ENCODE results near the gene SLC8A1.

The SLC8A1 gene

DNA sequence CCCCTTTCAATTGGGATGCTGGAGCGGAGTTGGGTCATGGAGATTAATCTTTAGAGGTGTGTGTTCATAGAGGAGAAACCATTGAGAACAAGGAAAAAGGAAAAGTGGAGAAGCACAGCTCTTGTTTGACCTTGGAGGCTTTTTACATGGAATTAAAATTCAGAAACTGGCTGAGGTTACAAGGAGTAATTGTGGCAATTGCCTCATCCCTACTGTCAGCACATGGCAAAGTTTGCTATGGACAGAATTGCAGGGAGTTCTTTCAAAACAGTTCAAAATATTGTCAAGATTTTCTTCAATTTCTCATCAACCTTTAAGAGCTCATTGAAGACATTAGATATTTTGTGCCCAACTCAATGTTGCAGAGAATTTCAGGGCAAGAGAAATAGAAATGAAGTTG, 232.7 kb downstream of the SLC8A1 start:
- Histone ChIP-seq H3K4me3 (replicated peaks; ENCODE audit: insufficient read depth, low read length) (no peak overlapping the region), H3K27ac (replicated peaks) (no peak overlapping the region), H3K27me3 (ENCODE audit: insufficient read depth, poor library complexity, severe bottlenecking) (no peaks in the 10 kb centered on the region)
- DNase-seq (ENCODE audit: low read depth in 1 of 2, low spot score in 1 of 2): no peak
- TF ChIP-seq CTCF (IDR thresholded peaks at IDR 0.05; ENCODE audit: insufficient read depth, low read length): no peak
- TF ChIP-seq SPI1 (IDR thresholded peaks at IDR 0.05; ENCODE audit: borderline replicate concordance, low read depth): no peak

DNA sequence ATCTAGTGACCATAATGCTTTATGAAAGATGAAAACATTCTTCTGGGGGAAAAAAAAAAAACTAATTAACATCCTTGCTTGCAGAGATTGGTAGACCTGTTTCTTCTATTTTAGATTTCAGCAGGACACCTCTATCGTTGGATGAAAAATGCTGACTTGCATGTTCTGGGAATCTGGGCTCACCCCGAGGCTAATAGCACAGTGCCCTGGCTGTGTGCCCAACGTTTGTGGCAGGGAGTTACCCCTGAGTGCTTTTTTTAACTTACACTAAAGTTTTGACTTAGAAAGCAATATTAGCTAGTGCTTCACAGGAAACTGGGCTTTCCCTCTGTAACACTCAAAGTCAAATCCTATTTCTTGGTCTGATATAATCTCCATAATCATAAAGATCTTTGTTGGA, 233.2 kb downstream of the SLC8A1 start:
- H3K27ac ChIP-seq (replicated peaks): no peak overlapping the region
- no peak for DNase-seq (ENCODE audit: low read depth in 1 of 2, low spot score in 1 of 2)
- no peaks in the 10 kb centered on the region for H3K27me3 ChIP-seq (ENCODE audit: insufficient read depth, poor library complexity, severe bottlenecking)
- H3K4me3 ChIP-seq (replicated peaks; ENCODE audit: insufficient read depth, low read length): no peak overlapping the region
- TF ChIP-seq GABPA (IDR thresholded peaks at IDR 0.05; ENCODE audit: low read depth) (no peak), CTCF (IDR thresholded peaks at IDR 0.05; ENCODE audit: insufficient read depth, low read length) (no peak), SPI1 (IDR thresholded peaks at IDR 0.05; ENCODE audit: borderline replicate concordance, low read depth) (no peak), POLR2AphosphoS5 (IDR thresholded peaks at IDR 0.05; ENCODE audit: low read depth) (no peak)
- TF ChIP-seq, protein P1, sequence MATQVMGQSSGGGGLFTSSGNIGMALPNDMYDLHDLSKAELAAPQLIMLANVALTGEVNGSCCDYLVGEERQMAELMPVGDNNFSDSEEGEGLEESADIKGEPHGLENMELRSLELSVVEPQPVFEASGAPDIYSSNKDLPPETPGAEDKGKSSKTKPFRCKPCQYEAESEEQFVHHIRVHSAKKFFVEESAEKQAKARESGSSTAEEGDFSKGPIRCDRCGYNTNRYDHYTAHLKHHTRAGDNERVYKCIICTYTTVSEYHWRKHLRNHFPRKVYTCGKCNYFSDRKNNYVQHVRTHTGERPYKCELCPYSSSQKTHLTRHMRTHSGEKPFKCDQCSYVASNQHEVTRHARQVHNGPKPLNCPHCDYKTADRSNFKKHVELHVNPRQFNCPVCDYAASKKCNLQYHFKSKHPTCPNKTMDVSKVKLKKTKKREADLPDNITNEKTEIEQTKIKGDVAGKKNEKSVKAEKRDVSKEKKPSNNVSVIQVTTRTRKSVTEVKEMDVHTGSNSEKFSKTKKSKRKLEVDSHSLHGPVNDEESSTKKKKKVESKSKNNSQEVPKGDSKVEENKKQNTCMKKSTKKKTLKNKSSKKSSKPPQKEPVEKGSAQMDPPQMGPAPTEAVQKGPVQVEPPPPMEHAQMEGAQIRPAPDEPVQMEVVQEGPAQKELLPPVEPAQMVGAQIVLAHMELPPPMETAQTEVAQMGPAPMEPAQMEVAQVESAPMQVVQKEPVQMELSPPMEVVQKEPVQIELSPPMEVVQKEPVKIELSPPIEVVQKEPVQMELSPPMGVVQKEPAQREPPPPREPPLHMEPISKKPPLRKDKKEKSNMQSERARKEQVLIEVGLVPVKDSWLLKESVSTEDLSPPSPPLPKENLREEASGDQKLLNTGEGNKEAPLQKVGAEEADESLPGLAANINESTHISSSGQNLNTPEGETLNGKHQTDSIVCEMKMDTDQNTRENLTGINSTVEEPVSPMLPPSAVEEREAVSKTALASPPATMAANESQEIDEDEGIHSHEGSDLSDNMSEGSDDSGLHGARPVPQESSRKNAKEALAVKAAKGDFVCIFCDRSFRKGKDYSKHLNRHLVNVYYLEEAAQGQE (IDR thresholded peaks at IDR 0.05; ENCODE audit: insufficient replicate concordance, low read depth): no peak

GRCh38 chr2:40213619-40214018, 238.3 kb downstream of the SLC8A1 start:
- no peak overlapping the region for H3K27ac ChIP-seq (replicated peaks)
- H3K27me3 ChIP-seq (ENCODE audit: insufficient read depth, poor library complexity, severe bottlenecking): no peaks in the 10 kb centered on the region
- no peak for TF ChIP-seq CTCF (IDR thresholded peaks at IDR 0.05; ENCODE audit: insufficient read depth, low read length)
- TF ChIP-seq POLR2AphosphoS5 (IDR thresholded peaks at IDR 0.05; ENCODE audit: low read depth): no peak
- TF ChIP-seq GABPA (IDR thresholded peaks at IDR 0.05; ENCODE audit: low read depth): no peak
- no peak for TF ChIP-seq SPI1 (IDR thresholded peaks at IDR 0.05; ENCODE audit: borderline replicate concordance, low read depth)
- TF ChIP-seq, protein P1 (IDR thresholded peaks at IDR 0.05; ENCODE audit: insufficient replicate concordance, low read depth): no peak
- no peak for DNase-seq (ENCODE audit: low read depth in 1 of 2, low spot score in 1 of 2)
- no peak overlapping the region for H3K4me3 ChIP-seq (replicated peaks; ENCODE audit: insufficient read depth, low read length)

GRCh38 chr2:40213071-40213470, 238.8 kb downstream of the SLC8A1 start:
- Histone ChIP-seq H3K27ac (replicated peaks) (no peak overlapping the region), H3K4me3 (replicated peaks; ENCODE audit: insufficient read depth, low read length) (no peak overlapping the region), H3K27me3 (ENCODE audit: insufficient read depth, poor library complexity, severe bottlenecking) (no peaks in the 10 kb centered on the region)
- no peak for TF ChIP-seq CTCF (IDR thresholded peaks at IDR 0.05; ENCODE audit: insufficient read depth, low read length)
- TF ChIP-seq GABPA (IDR thresholded peaks at IDR 0.05; ENCODE audit: low read depth): no peak
- DNase-seq (ENCODE audit: low read depth in 1 of 2, low spot score in 1 of 2): no peak

Measured in HL-60 (cell line).